ENCODE results near the gene HAX1. TPM values are rescaled to one million over a fixed set of nuclear protein-coding genes. Genes with fewer than 3 reads are reported as not detected.
"Not testable (repeated sequence)": the region's sequence is repeated elsewhere in the genome, so short reads cannot be mapped to it uniquely, and the experiment has no call there.

The HAX1 gene
- total RNA-seq, 1 donor from 2014 or later, result 82.2 TPM

DNA sequence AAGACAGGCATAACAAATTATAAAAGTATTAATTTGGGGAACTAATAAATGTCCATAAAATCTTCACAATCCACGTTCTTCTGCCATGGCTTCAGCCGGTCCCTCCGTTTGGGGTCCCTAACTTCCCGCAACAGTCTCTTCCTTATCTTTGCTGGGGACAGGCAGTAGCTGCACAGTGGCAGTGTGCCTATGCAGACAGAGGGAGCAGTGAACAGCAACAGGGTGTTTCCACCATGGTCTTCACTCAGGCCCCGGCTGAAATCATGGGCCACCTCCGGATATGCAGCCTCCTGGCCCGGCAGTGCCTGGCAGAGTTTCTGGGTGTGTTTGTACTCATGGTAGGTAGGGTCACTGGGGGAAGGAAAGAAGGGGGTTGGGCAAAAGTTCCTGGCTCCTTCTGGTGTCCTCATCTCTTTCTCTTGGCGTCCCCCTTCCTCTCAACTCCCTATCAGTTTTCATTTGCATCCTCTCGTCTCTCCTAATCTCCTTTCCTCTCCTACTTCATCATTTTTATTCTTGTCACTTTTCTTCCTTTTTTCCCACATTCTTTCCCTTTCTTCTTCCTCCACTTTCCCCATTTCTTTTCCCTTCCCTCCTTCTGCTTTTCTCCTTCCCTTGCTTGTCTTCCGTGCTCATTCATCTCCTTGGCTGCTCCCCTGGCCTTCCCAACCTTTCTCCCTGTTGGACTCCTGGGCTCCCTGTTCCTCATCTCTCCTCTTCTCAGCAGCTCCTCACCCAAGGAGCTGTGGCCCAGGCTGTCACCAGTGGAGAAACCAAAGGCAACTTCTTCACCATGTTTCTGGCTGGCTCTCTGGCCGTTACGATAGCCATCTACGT lies 40.0 kb downstream of the HAX1 start:
- not testable (repeated sequence) for H2AFZ ChIP-seq (ENCODE audit: low read depth, low read length); FAIRE-seq; H3K9ac ChIP-seq (ENCODE audit: low read length); H3K4me1 Mint-ChIP-seq (ENCODE audit: low read depth, unreplicated experiment); H3K27me3 ChIP-seq (ENCODE audit: insufficient read depth, low read length); H3K36me3 Mint-ChIP-seq (ENCODE audit: low read depth, unreplicated experiment); H3K27ac ChIP-seq (ENCODE audit: low read depth, low read length); H3K36me3 ChIP-seq (ENCODE audit: insufficient read depth, low read length); H3K4me2 ChIP-seq (ENCODE audit: low read length); H3K4me3 ChIP-seq (ENCODE audit: insufficient read depth, low read depth, low read length); H3K79me2 ChIP-seq (ENCODE audit: insufficient read depth, low read length); H3K9me3 ChIP-seq (ENCODE audit: insufficient read depth, low read depth, low read length); H4K20me1 ChIP-seq (ENCODE audit: insufficient read depth, low read length); H3K4me1 ChIP-seq (ENCODE audit: insufficient read depth, low read length); H3K4me3 Mint-ChIP-seq (ENCODE audit: unreplicated experiment); H3K27ac Mint-ChIP-seq (ENCODE audit: unreplicated experiment); DNase-seq (ENCODE audit: low read depth)
- H3K9me3 Mint-ChIP-seq (ENCODE audit: unreplicated experiment), result peaks cover 14% of the 10 kb centered on the region
- H3K27me3 Mint-ChIP-seq (ENCODE audit: low read depth, unreplicated experiment), result peaks cover 11% of the 10 kb centered on the region

DNA sequence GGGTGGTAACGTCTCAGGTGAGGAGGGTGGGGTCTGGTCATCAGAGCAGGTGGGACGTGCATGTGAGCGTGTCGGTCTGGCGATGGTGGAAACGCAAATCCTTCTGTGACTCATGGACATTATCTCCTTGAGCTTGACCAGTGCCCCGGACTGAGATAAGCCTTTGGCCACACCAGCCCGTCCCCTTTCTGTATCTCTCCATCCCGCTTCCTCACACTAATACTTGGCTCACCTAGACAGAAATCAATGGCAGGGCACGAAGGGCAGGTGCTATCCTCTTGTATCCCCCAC lies 40.6 kb downstream of the HAX1 start:
- Mint-ChIP-seq H3K27me3 (ENCODE audit: low read depth, unreplicated experiment) (peaks cover 17% of the 10 kb centered on the region), H3K9me3 (ENCODE audit: unreplicated experiment) (peaks cover 18% of the 10 kb centered on the region), H3K4me1 (ENCODE audit: low read depth, unreplicated experiment) (peaks cover 3% of the 10 kb centered on the region), H3K4me3 (ENCODE audit: unreplicated experiment) (no peak overlapping the region), H3K27ac (ENCODE audit: unreplicated experiment) (no peak overlapping the region), H3K36me3 (ENCODE audit: low read depth, unreplicated experiment) (no peaks in the 10 kb centered on the region)
- Histone ChIP-seq H3K9me3 (ENCODE audit: insufficient read depth, low read depth, low read length) (no peaks in the 10 kb centered on the region), H4K20me1 (ENCODE audit: insufficient read depth, low read length) (no peaks in the 10 kb centered on the region), H3K79me2 (ENCODE audit: insufficient read depth, low read length) (no peaks in the 10 kb centered on the region), H3K4me1 (ENCODE audit: insufficient read depth, low read length) (no peaks in the 10 kb centered on the region), H3K4me3 (ENCODE audit: insufficient read depth, low read depth, low read length) (no peak overlapping the region), H3K4me2 (ENCODE audit: low read length) (no peak overlapping the region), H3K27me3 (ENCODE audit: insufficient read depth, low read length) (no peaks in the 10 kb centered on the region), H3K36me3 (ENCODE audit: insufficient read depth, low read length) (no peaks in the 10 kb centered on the region), H3K9ac (ENCODE audit: low read length) (no peak overlapping the region), H2AFZ (ENCODE audit: low read depth, low read length) (no peak overlapping the region), H3K27ac (ENCODE audit: low read depth, low read length) (no peak overlapping the region)
- DNase-seq (ENCODE audit: low read depth) (no peak), FAIRE-seq (no peak)
- no peak for TF ChIP-seq EZH2 (IDR thresholded peaks at IDR 0.05; ENCODE audit: insufficient read depth, low read length)
- TF ChIP-seq, protein P1, sequence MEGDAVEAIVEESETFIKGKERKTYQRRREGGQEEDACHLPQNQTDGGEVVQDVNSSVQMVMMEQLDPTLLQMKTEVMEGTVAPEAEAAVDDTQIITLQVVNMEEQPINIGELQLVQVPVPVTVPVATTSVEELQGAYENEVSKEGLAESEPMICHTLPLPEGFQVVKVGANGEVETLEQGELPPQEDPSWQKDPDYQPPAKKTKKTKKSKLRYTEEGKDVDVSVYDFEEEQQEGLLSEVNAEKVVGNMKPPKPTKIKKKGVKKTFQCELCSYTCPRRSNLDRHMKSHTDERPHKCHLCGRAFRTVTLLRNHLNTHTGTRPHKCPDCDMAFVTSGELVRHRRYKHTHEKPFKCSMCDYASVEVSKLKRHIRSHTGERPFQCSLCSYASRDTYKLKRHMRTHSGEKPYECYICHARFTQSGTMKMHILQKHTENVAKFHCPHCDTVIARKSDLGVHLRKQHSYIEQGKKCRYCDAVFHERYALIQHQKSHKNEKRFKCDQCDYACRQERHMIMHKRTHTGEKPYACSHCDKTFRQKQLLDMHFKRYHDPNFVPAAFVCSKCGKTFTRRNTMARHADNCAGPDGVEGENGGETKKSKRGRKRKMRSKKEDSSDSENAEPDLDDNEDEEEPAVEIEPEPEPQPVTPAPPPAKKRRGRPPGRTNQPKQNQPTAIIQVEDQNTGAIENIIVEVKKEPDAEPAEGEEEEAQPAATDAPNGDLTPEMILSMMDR (IDR thresholded peaks at IDR 0.05; ENCODE audit: insufficient read depth, low read depth, low read length), result no peak

DNA sequence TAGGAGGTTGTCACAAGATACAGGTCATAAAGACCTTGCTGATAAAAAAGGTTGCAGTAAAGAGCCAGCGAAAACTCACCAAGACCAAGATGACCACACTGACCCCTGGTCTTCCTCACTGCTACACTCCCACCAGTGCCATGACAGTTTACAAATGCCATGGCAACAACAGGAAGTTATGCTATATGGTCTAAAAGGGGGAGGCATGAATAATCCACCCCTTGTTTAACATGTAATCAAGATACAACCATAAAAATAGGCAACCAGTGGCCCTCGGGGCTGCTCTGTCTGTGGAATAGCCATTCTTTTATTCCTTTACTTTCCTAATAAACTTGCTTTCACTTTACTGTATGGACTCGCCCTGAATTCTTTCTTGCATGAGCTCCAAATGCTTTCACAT lies 41.8 kb downstream of the HAX1 start:
- not testable (repeated sequence) for H3K79me2 ChIP-seq (ENCODE audit: insufficient read depth, low read length); H3K4me3 ChIP-seq (ENCODE audit: insufficient read depth, low read depth, low read length); H3K27ac ChIP-seq (ENCODE audit: low read depth, low read length); H3K36me3 ChIP-seq (ENCODE audit: insufficient read depth, low read length); H3K4me3 Mint-ChIP-seq (ENCODE audit: unreplicated experiment); H2AFZ ChIP-seq (ENCODE audit: low read depth, low read length); H3K9ac ChIP-seq (ENCODE audit: low read length); H3K4me1 ChIP-seq (ENCODE audit: insufficient read depth, low read length); DNase-seq (ENCODE audit: low read depth); H3K27ac Mint-ChIP-seq (ENCODE audit: unreplicated experiment); H3K36me3 Mint-ChIP-seq (ENCODE audit: low read depth, unreplicated experiment); FAIRE-seq; H3K27me3 ChIP-seq (ENCODE audit: insufficient read depth, low read length); H3K4me1 Mint-ChIP-seq (ENCODE audit: low read depth, unreplicated experiment); H3K9me3 ChIP-seq (ENCODE audit: insufficient read depth, low read depth, low read length); H4K20me1 ChIP-seq (ENCODE audit: insufficient read depth, low read length); H3K4me2 ChIP-seq (ENCODE audit: low read length)
- Mint-ChIP-seq H3K27me3 (ENCODE audit: low read depth, unreplicated experiment) (peaks cover 24% of the 10 kb centered on the region), H3K9me3 (ENCODE audit: unreplicated experiment) (peaks cover 17% of the 10 kb centered on the region)

Data from astrocyte (in vitro differentiated cells and primary cell).